ENCODE measurements around the gene PLXNC1. TPM values are rescaled to one million over a fixed set of nuclear protein-coding genes. Genes with fewer than 3 reads are reported as not detected.

Gene PLXNC1
- total and polyA plus RNA-seq, 2 of the 8 experiments (the other 6 are each of a cell fraction or from before 2014, with no cell fraction given) = 0.83 to 2.0 TPM

- no peak for TF ChIP-seq CHD7 (IDR thresholded peaks at IDR 0.05; ENCODE audit: insufficient replicate concordance, low read length)
- 0 out of 2 replicates have a peak, but pooled peaks have one; percentile 9 for TF ChIP-seq YY1 (IDR thresholded peaks at IDR 0.05; ENCODE audit: low read depth, low read length)
- peak; percentile 45; the same call in 1 of the 2 replicates for TF ChIP-seq SP1 (IDR thresholded peaks at IDR 0.05; ENCODE audit: low read depth, low read length)
- TF ChIP-seq BCL11A (IDR thresholded peaks at IDR 0.05; ENCODE audit: low read depth in 2 of 2, low read length in 2 of 2) = peak in 1 of 2 experiments; percentile 73
- TF ChIP-seq FOSL1 (IDR thresholded peaks at IDR 0.05; ENCODE audit: insufficient read depth, low read depth, low read length) = no peak
- no peak for TF ChIP-seq BRCA1 (IDR thresholded peaks at IDR 0.05; ENCODE audit: low read depth, low read length)
- no peak for TF ChIP-seq JUND (IDR thresholded peaks at IDR 0.05; ENCODE audit: low read length)
- no peak for TF ChIP-seq EZH2 (IDR thresholded peaks at IDR 0.05; ENCODE audit: low read depth, low read length, severe bottlenecking)
- TF ChIP-seq HDAC6 (IDR thresholded peaks at IDR 0.05; ENCODE audit: low read depth, low read length) = no peak
- no peak for TF ChIP-seq ATF3 (IDR thresholded peaks at IDR 0.05; ENCODE audit: insufficient read depth, low read depth, low read length)
- TF ChIP-seq MAFK (IDR thresholded peaks at IDR 0.05; ENCODE audit: low read depth, low read length) = no peak; the same call in 1 of the 2 replicates
Measured at GRCh38 chr12:94304566-94305061, 156.2 kb downstream of the PLXNC1 start (continued).
